ENCODE measurements around the gene FIS1. TPM values are rescaled to one million over a fixed set of nuclear protein-coding genes. Genes with fewer than 3 reads are reported as not detected.
"Not testable (repeated sequence)": the region's sequence is repeated elsewhere in the genome, so short reads cannot be mapped to it uniquely, and the experiment has no call there.

The FIS1 gene
- total and polyA plus RNA-seq, 9 donors = 83.2 to 262 (median 178) TPM

GRCh38 chr7:101258243-101258731, 13.4 kb upstream of the FIS1 start:
- no peak overlapping the region for H3K4me3 ChIP-seq
- no peak for DNase-seq
- WGBS, 3 donors = 62 to 65% (median 65%) methylated on average over 7 of the region's 7 CpGs
- intact Hi-C loops (cut with DNase I) = no loop called here
- no peak for TF ChIP-seq POLR2A (IDR thresholded peaks at IDR 0.05)
- no peak for TF ChIP-seq EP300 (IDR thresholded peaks at IDR 0.05)
- TF ChIP-seq, protein P1, sequence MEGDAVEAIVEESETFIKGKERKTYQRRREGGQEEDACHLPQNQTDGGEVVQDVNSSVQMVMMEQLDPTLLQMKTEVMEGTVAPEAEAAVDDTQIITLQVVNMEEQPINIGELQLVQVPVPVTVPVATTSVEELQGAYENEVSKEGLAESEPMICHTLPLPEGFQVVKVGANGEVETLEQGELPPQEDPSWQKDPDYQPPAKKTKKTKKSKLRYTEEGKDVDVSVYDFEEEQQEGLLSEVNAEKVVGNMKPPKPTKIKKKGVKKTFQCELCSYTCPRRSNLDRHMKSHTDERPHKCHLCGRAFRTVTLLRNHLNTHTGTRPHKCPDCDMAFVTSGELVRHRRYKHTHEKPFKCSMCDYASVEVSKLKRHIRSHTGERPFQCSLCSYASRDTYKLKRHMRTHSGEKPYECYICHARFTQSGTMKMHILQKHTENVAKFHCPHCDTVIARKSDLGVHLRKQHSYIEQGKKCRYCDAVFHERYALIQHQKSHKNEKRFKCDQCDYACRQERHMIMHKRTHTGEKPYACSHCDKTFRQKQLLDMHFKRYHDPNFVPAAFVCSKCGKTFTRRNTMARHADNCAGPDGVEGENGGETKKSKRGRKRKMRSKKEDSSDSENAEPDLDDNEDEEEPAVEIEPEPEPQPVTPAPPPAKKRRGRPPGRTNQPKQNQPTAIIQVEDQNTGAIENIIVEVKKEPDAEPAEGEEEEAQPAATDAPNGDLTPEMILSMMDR (IDR thresholded peaks at IDR 0.05) = no peak
- no peaks in the 10 kb centered on the region for H3K27me3 ChIP-seq
- H3K36me3 ChIP-seq = no peaks in the 10 kb centered on the region
- no peak overlapping the region for H3K27ac ChIP-seq
- H3K9me3 ChIP-seq = no peaks in the 10 kb centered on the region
- H3K4me1 ChIP-seq (ENCODE audit: insufficient read depth) = no peaks in the 10 kb centered on the region

GRCh38 chr7:101255796-101256195, 10.9 kb upstream of the FIS1 start:
- TF ChIP-seq, protein P1 (IDR thresholded peaks at IDR 0.05) = no peak
- TF ChIP-seq EP300 (IDR thresholded peaks at IDR 0.05) = no peak
- no peak for TF ChIP-seq POLR2A (IDR thresholded peaks at IDR 0.05)

GRCh38 chr7:101253199-101253598, 8.3 kb upstream of the FIS1 start:
- DNase-seq; H3K4me1 ChIP-seq (ENCODE audit: insufficient read depth); H3K27me3 ChIP-seq; H3K9me3 ChIP-seq; intact Hi-C loops (cut with DNase I); H3K4me3 ChIP-seq; H3K27ac ChIP-seq; H3K36me3 ChIP-seq: not testable (repeated sequence)
- 86 to 91% (median 87%) methylated on average over 5 of the region's 5 CpGs for WGBS, 3 donors

More at GRCh38 chr7:101255796-101256195, 10.9 kb upstream of the FIS1 start:
- H3K4me3 ChIP-seq = no peak overlapping the region
- no peak overlapping the region for H3K27ac ChIP-seq
- H3K36me3 ChIP-seq = no peaks in the 10 kb centered on the region
- no peaks in the 10 kb centered on the region for H3K9me3 ChIP-seq
- no peak for DNase-seq
- WGBS, 3 donors = 55 to 76% (median 62%) methylated on average over 4 of the region's 4 CpGs
- intact Hi-C loops (cut with DNase I) = no loop called here
- peaks cover 6% of the 10 kb centered on the region for H3K4me1 ChIP-seq (ENCODE audit: insufficient read depth)
- no peaks in the 10 kb centered on the region for H3K27me3 ChIP-seq

GRCh38 chr7:101251871-101252659, 7.2 kb upstream of the FIS1 start:
- Histone ChIP-seq H3K27ac (no peak overlapping the region), H3K4me3 (peak overlapping the region; percentile 97), H3K4me1 (ENCODE audit: insufficient read depth) (peaks cover 6% of the 10 kb centered on the region), H3K9me3 (no peaks in the 10 kb centered on the region), H3K27me3 (no peaks in the 10 kb centered on the region), H3K36me3 (no peaks in the 10 kb centered on the region)
- intact Hi-C loops (cut with DNase I) = no loop called here
- WGBS, 3 donors = 0% methylated on average over 55 of the region's 55 CpGs
- DNase-seq = peak; percentile 94 to 99 (median 97)
- no peak for TF ChIP-seq EP300 (IDR thresholded peaks at IDR 0.05)
- TF ChIP-seq POLR2A (IDR thresholded peaks at IDR 0.05) = peak; percentile 17

DNA sequence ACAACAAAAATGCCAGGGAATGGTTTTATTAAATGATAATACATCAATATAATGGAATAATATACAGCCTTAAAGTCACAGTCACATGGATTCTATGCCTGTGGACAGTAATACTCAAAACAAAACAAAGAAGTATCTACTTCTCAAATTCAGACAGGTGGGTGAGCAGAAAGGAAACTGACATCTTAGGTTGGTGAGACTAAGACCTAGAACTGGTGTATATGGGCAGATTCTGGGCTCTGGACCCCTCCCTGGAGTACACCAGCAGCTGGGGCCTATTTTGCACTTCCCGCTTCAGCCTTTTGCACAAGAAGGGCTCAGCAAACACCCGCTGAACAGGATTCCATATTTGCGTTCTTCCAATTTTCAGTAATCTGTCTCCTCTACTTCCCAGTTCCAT, 5.4 kb upstream of the FIS1 start:
- H3K36me3 ChIP-seq = no peaks in the 10 kb centered on the region
- intact Hi-C loops (cut with DNase I) = no loop called here
- no peaks in the 10 kb centered on the region for H3K9me3 ChIP-seq
- no peak overlapping the region for H3K27ac ChIP-seq
- TF ChIP-seq POLR2A (IDR thresholded peaks at IDR 0.05) = no peak
- TF ChIP-seq EP300 (IDR thresholded peaks at IDR 0.05) = no peak
- TF ChIP-seq, protein P1 (IDR thresholded peaks at IDR 0.05) = no peak
- H3K4me1 ChIP-seq (ENCODE audit: insufficient read depth) = peaks cover 9% of the 10 kb centered on the region
- H3K27me3 ChIP-seq = no peaks in the 10 kb centered on the region
- no peak for DNase-seq
- no peak overlapping the region for H3K4me3 ChIP-seq
- 93 to 97% (median 96%) methylated on average over 3 of the region's 3 CpGs for WGBS, 3 donors
